Neural cell (in vitro differentiated cells): Measurements from ENCODE around the gene PKDCC. TPM values are rescaled to one million over a fixed set of nuclear protein-coding genes. Genes with fewer than 3 reads are reported as not detected.

ENCODE experiments used
- H2AFZ ChIP-seq: fragments of 200-600, 300-800 bp; sonication (generic), shearing (Covaris generic); 2 replicates; pipeline ENCODE4 v1.6.0; 2014; ENCODE audit warnings: low read depth, mild to moderate bottlenecking, antibody characterized with exemption, low read length, moderate library complexity
- H3F3A ChIP-seq: fragments of 200-600 bp; shearing (Covaris generic); 2 replicates; pipeline ENCODE4 v1.6.1; 2016; ENCODE audit warnings: mild to moderate bottlenecking, moderate library complexity, mixed read lengths, antibody characterized with exemption, low read length; ENCODE audit not compliant: insufficient read depth, poor library complexity, severe bottlenecking
- H3K27ac ChIP-seq: fragments of 200-600, 300-800 bp; sonication (generic), shearing (Covaris generic); 2 replicates; pipeline ENCODE4 v1.5.1; 2014; ENCODE audit warnings: mild to moderate bottlenecking, low read length, moderate library complexity
- H3K27me3 ChIP-seq: fragments of 300-800, 200-600 bp; sonication (generic), shearing (Covaris generic); 2 replicates; pipeline ENCODE4 v1.6.0; 2014; ENCODE audit warnings: mild to moderate bottlenecking, low read depth, low read length, moderate library complexity; ENCODE audit not compliant: insufficient read depth
- H3K36me3 ChIP-seq: fragments of 300-800, 200-600 bp; sonication (generic), shearing (Covaris generic); 2 replicates; pipeline ENCODE4 v1.5.1; 2014; ENCODE audit warnings: mild to moderate bottlenecking, antibody characterized with exemption, low read length, moderate library complexity; ENCODE audit not compliant: insufficient read depth
- H3K4me2 ChIP-seq: fragments of 300-800, 200-600 bp; sonication (generic), shearing (Covaris generic); 2 replicates; pipeline ENCODE4 v1.6.0; 2014; ENCODE audit warnings: mild to moderate bottlenecking, low read length
- H3K4me3 ChIP-seq: fragments of 300-800, 200-600 bp; sonication (generic), shearing (Covaris generic); 2 replicates; pipeline ENCODE4 v1.5.1; 2014; ENCODE audit warnings: mild to moderate bottlenecking, low read length, moderate library complexity
- H3K79me2 ChIP-seq: fragments of 200-600 bp; shearing (Covaris generic); replicated peaks from 2 replicates; pipeline ENCODE4 v1.6.0; 2014; ENCODE audit warnings: mild to moderate bottlenecking, low read length, moderate library complexity; ENCODE audit not compliant: insufficient read depth
- H3K9ac ChIP-seq: fragments of 300-800, 200-600 bp; sonication (generic), shearing (Covaris generic); 2 replicates; pipeline ENCODE4 v1.6.1; 2016; ENCODE audit warnings: mild to moderate bottlenecking, low read length, mixed read lengths
- H3K9me2 ChIP-seq: fragments of 200-600 bp; shearing (Covaris generic); 2 replicates; pipeline ENCODE4 v1.6.1; 2016; ENCODE audit warnings: mild to moderate bottlenecking, low read length, mixed read lengths; ENCODE audit not compliant: insufficient read depth
- H3K9me3 ChIP-seq: fragments of 200-600, 300-800 bp; sonication (generic), shearing (Covaris generic); 2 replicates; pipeline ENCODE4 v1.6.1; 2016; ENCODE audit warnings: mild to moderate bottlenecking, mixed run types, low read length, moderate library complexity, mixed read lengths
- H4K20me1 ChIP-seq: fragments of 200-600 bp; shearing (Covaris generic); 2 replicates; pipeline ENCODE4 v1.6.1; 2016; ENCODE audit warnings: mild to moderate bottlenecking, mixed run types; ENCODE audit not compliant: insufficient read depth
- EP300 ChIP-seq: fragments of 450-650 bp; conservative IDR thresholded peaks from 2 replicates; pipeline ENCODE4 v1.6.1; 2014; ENCODE audit warnings: antibody characterized with exemption, mild to moderate bottlenecking, moderate library complexity; ENCODE audit not compliant: poor library complexity, severe bottlenecking
- EZH2 ChIP-seq: fragments of 200-600, 300-800 bp; shearing (Covaris generic), sonication (generic); IDR thresholded peaks from 2 replicates; pipeline ENCODE4 v1.6.1; 2014; ENCODE audit warnings: antibody characterized with exemption, low read length, borderline replicate concordance, mild to moderate bottlenecking; ENCODE audit not compliant: insufficient read depth, poor library complexity, severe bottlenecking
- MXI1 ChIP-seq: fragments of 450-650 bp; conservative IDR thresholded peaks from 2 replicates; pipeline ENCODE4 v1.6.1; 2014; ENCODE audit warnings: antibody characterized with exemption, mild to moderate bottlenecking; ENCODE audit not compliant: poor library complexity, severe bottlenecking
- POLR2AphosphoS5 ChIP-seq: IDR thresholded peaks from 2 replicates; pipeline ENCODE4 v1.6.1; 2012
- RAD21 ChIP-seq: fragments of 450-650 bp; conservative IDR thresholded peaks from 2 replicates; pipeline ENCODE4 v1.6.1; 2014; ENCODE audit warnings: antibody characterized with exemption, mild to moderate bottlenecking, moderate library complexity
- SMC3 ChIP-seq: fragments of 450-650 bp; conservative IDR thresholded peaks from 2 replicates; pipeline ENCODE4 v1.6.1; 2014; ENCODE audit warnings: antibody characterized with exemption, mild to moderate bottlenecking, moderate library complexity; ENCODE audit not compliant: poor library complexity
- TAF1 ChIP-seq: IDR thresholded peaks from 2 replicates; pipeline ENCODE4 v1.6.1; 2012; ENCODE audit warnings: low read depth
- polyA plus RNA-seq: library from polyadenylated mRNA; depleted of rRNA; stranded (reverse); fragments of >200 nt; gene quantifications from 2 replicates; pipeline ENCODE4 v1.2.3, GENCODE V29; 2014
- TF ChIP-seq, protein P1 (sequence below): fragments of 450-650 bp; IDR thresholded peaks from 2 replicates; pipeline ENCODE4 v1.5.1; 2014; ENCODE audit warnings: antibody characterized with exemption, mild to moderate bottlenecking, moderate library complexity; ENCODE audit not compliant: poor library complexity, severe bottlenecking
- TF ChIP-seq, protein P2 (sequence below): IDR thresholded peaks from 2 replicates; pipeline ENCODE4 v1.6.1; 2012; ENCODE audit warnings: borderline replicate concordance

PKDCC gene
- polyA plus RNA-seq, 1 donor from 2014 or later, result 37.4 TPM

DNA sequence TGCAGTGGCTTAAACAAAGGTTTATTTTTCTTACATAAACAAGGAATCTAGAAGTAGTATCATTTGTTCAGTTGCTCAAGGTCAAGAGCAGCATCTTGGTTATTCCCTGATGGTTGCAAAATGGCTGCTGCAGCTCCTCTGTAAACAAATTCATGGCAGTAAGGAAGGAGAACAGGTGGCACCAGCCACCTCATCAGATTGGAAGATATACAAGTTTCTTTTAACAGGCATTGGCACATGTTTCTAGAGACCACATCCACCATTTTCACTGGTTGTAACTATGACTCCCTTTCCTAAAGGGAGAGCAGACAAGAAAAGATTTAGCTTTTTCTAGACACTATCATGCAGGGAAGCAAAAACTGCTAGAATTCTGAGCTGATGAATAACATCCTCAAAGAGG is 46.3 kb downstream of the PKDCC start:
- no peak overlapping the region for H3K4me2 ChIP-seq
- no peaks in the 10 kb centered on the region for H4K20me1 ChIP-seq
- no peak overlapping the region for H2AFZ ChIP-seq
- no peak overlapping the region for H3K9ac ChIP-seq
- H3K27me3 ChIP-seq, result no peaks in the 10 kb centered on the region
- no peak overlapping the region for H3K27ac ChIP-seq
- H3F3A ChIP-seq, result no peaks in the 10 kb centered on the region
- H3K79me2 ChIP-seq, result no peaks in the 10 kb centered on the region
- TF ChIP-seq RAD21 (no peak), SMC3 (no peak), MXI1 (no peak), POLR2AphosphoS5 (no peak), EP300 (no peak), EZH2 (no peak), TAF1 (no peak)
- TF ChIP-seq, protein P1, sequence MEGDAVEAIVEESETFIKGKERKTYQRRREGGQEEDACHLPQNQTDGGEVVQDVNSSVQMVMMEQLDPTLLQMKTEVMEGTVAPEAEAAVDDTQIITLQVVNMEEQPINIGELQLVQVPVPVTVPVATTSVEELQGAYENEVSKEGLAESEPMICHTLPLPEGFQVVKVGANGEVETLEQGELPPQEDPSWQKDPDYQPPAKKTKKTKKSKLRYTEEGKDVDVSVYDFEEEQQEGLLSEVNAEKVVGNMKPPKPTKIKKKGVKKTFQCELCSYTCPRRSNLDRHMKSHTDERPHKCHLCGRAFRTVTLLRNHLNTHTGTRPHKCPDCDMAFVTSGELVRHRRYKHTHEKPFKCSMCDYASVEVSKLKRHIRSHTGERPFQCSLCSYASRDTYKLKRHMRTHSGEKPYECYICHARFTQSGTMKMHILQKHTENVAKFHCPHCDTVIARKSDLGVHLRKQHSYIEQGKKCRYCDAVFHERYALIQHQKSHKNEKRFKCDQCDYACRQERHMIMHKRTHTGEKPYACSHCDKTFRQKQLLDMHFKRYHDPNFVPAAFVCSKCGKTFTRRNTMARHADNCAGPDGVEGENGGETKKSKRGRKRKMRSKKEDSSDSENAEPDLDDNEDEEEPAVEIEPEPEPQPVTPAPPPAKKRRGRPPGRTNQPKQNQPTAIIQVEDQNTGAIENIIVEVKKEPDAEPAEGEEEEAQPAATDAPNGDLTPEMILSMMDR, result no peak
- TF ChIP-seq, protein P2, sequence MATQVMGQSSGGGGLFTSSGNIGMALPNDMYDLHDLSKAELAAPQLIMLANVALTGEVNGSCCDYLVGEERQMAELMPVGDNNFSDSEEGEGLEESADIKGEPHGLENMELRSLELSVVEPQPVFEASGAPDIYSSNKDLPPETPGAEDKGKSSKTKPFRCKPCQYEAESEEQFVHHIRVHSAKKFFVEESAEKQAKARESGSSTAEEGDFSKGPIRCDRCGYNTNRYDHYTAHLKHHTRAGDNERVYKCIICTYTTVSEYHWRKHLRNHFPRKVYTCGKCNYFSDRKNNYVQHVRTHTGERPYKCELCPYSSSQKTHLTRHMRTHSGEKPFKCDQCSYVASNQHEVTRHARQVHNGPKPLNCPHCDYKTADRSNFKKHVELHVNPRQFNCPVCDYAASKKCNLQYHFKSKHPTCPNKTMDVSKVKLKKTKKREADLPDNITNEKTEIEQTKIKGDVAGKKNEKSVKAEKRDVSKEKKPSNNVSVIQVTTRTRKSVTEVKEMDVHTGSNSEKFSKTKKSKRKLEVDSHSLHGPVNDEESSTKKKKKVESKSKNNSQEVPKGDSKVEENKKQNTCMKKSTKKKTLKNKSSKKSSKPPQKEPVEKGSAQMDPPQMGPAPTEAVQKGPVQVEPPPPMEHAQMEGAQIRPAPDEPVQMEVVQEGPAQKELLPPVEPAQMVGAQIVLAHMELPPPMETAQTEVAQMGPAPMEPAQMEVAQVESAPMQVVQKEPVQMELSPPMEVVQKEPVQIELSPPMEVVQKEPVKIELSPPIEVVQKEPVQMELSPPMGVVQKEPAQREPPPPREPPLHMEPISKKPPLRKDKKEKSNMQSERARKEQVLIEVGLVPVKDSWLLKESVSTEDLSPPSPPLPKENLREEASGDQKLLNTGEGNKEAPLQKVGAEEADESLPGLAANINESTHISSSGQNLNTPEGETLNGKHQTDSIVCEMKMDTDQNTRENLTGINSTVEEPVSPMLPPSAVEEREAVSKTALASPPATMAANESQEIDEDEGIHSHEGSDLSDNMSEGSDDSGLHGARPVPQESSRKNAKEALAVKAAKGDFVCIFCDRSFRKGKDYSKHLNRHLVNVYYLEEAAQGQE, result no peak
- H3K9me3 ChIP-seq, result no peaks in the 10 kb centered on the region
- no peaks in the 10 kb centered on the region for H3K36me3 ChIP-seq
- H3K9me2 ChIP-seq, result no peaks in the 10 kb centered on the region
- H3K4me3 ChIP-seq, result no peak overlapping the region

DNA sequence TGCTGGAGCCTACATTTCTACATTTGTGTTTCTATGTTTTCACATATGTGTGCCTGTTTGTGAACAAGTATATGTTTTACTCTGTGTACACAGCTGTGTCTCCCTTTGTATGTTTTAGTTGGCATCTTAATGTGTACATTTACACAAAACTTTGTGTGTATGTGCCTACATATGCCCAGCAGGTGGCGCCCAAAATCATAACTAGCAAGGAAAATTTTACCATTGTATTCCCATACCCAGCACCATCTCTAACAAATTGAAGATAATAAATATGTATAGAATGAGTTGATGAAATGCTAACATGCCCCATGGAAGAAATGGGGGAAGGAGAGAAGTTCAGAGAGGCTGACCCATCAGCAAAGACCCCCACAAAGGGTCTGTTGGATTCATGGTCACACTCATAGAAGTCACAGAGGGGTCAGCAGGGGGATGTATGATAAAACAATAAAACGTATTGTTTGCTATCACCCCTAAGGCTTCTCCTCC is 48.1 kb downstream of the PKDCC start:
- H3K36me3 ChIP-seq, result no peaks in the 10 kb centered on the region
- no peaks in the 10 kb centered on the region for H3K27me3 ChIP-seq
- TF ChIP-seq, protein P2, result no peak
- TF ChIP-seq SMC3 (peak; percentile 96), MXI1 (no peak), POLR2AphosphoS5 (no peak), EZH2 (no peak), TAF1 (no peak), RAD21 (peak; percentile 89), EP300 (no peak)
- TF ChIP-seq, protein P1, result peak; percentile 90
- H3K9me3 ChIP-seq, result no peaks in the 10 kb centered on the region
- no peak overlapping the region for H3K27ac ChIP-seq
- no peak overlapping the region for H2AFZ ChIP-seq
- no peaks in the 10 kb centered on the region for H4K20me1 ChIP-seq
- H3K4me2 ChIP-seq, result no peak overlapping the region
- no peak overlapping the region for H3K4me3 ChIP-seq
- H3F3A ChIP-seq, result no peaks in the 10 kb centered on the region
- H3K9me2 ChIP-seq, result no peaks in the 10 kb centered on the region
- no peak overlapping the region for H3K9ac ChIP-seq
- no peaks in the 10 kb centered on the region for H3K79me2 ChIP-seq
